Stomach (tissue), 9 donors: ENCODE results near the gene MGAT5. TPM values are rescaled to one million over a fixed set of nuclear protein-coding genes. Genes with fewer than 3 reads are reported as not detected.

Source experiments
- DNase-seq, 2 donors: peaks; one replicate each; pipeline versions ENCODE4 v3.0.0 to v3.0.0-alpha.2; 2013 to 2019
- H3K27ac ChIP-seq, 5 donors: fragments of 200-600 bp in 4 of 5; sonication (generic) in 4 of 5; one replicate each; pipeline ENCODE4 v1.5.1; 2013 to 2019; ENCODE audit warnings: mild to moderate bottlenecking in 1 of 5, moderate library complexity in 1 of 5
- H3K27me3 ChIP-seq, 3 donors: fragments of 200-600 bp; sonication (generic); one replicate each; pipeline ENCODE4 v1.5.1; 2017 to 2019; ENCODE audit warnings: mixed run types in 1 of 3
- H3K36me3 ChIP-seq, 4 donors: fragments of 200-600 bp; sonication (generic); 1 replicate in 3 of 4; 2 replicates in 1 of 4; pipeline ENCODE4 v1.5.1; 2016 to 2019
- H3K4me1 ChIP-seq, 4 donors: fragments of 200-600 bp; sonication (generic); one replicate each; pipeline ENCODE4 v1.5.1; 2016 to 2019
- H3K4me3 ChIP-seq, 4 donors: fragments of 200-600 bp; sonication (generic) in 3 of 4; one replicate each; pipeline ENCODE4 v1.5.1; 2016 to 2019; ENCODE audit warnings: mild to moderate bottlenecking in 1 of 4
- H3K9me3 ChIP-seq, 4 donors: fragments of 200-600 bp; sonication (generic); one replicate each; pipeline ENCODE4 v1.5.1; 2016 to 2019
- EP300 ChIP-seq: sonication (generic); formaldehyde crosslinking; IDR thresholded peaks from one replicate; pipeline ENCODE4 v1.6.1; 2017; ENCODE audit warnings: antibody characterized with exemption
- POLR2A ChIP-seq, 4 donors: fragments of 450-650 bp; IDR thresholded peaks; one replicate each; pipeline ENCODE4 v1.6.1; 2016; ENCODE audit warnings: antibody characterized with exemption in 4 of 4, control low read depth in 2 of 4, mild to moderate bottlenecking in 1 of 4, moderate library complexity in 1 of 4
- POLR2AphosphoS5 ChIP-seq, 3 donors: sonication (generic); formaldehyde crosslinking; IDR thresholded peaks; one replicate each; pipeline ENCODE4 v1.6.1; 2016; ENCODE audit warnings: antibody characterized with exemption in 3 of 3
- WGBS, 5 donors: extraction: QIAGEN DNeasy Blood & Tissue Kit in 3 of 5; methylation state at CpG; one replicate each; pipeline versions ENCODE4 v1.1.5 to v1.1.7; 2013 to 2018; 5-methylcytosine and 5-hydroxymethylcytosine counted together
- intact Hi-C: fragments of 100-400 bp; cut with DNase I; formaldehyde crosslinking; loops from one replicate; pipeline ENCODE4 v1.15.1; 2023; ENCODE audit warnings: low total_unique reads
- polyA plus RNA-seq, 3 donors: library from polyadenylated mRNA; stranded (reverse); fragments of 200-250 nt; gene quantifications; one replicate each; pipeline ENCODE4 v1.2.3, GENCODE V29; 2013
- total RNA-seq, 5 donors: library from RNA; depleted of rRNA; stranded (reverse); fragments of >200 nt; gene quantifications; one replicate each; pipeline versions ENCODE4 v1.1.0 to v1.2.3, GENCODE V29; 2014 to 2016
- TF ChIP-seq, protein P1 (sequence below), 7 experiments: fragments of 450-650 bp in 4 of 7; fragments of 200-600 bp in 3 of 7; sonication (generic) in 3 of 7; IDR thresholded peaks; one replicate each; pipeline ENCODE4 v1.5.1; 2016 to 2019; ENCODE audit warnings: antibody characterized with exemption in 7 of 7, control low read depth in 2 of 7, mild to moderate bottlenecking in 1 of 7
- donor health status: healthy with polysubstance abuse.
- donor health status: Bipolar disorder and iron deficiency.
- donor health status: healthy.

The MGAT5 gene
- total and polyA plus RNA-seq, 8 donors: 3.9 to 125 (median 46.0) TPM

GRCh38 chr2:134232868-134233727 is 20.8 kb upstream of the MGAT5 start:
- WGBS, 5 donors: 57 to 77% (median 63%) methylated on average over 2 of the region's 2 CpGs
- H3K9me3 ChIP-seq: peaks cover 0 to 7% (median 3%) of the 10 kb centered on the region in 4 donors
- H3K36me3 ChIP-seq: no peaks in the 10 kb centered on the region
- H3K27ac ChIP-seq: peak overlapping the region; percentile 61 to 83 (median 69)
- H3K4me1 ChIP-seq: peaks cover 32 to 67% (median 44%) of the 10 kb centered on the region in 4 donors
- DNase-seq: peak in 1 of 2 donors; percentile 23
- H3K27me3 ChIP-seq: no peaks in the 10 kb centered on the region
- TF ChIP-seq, protein P1, sequence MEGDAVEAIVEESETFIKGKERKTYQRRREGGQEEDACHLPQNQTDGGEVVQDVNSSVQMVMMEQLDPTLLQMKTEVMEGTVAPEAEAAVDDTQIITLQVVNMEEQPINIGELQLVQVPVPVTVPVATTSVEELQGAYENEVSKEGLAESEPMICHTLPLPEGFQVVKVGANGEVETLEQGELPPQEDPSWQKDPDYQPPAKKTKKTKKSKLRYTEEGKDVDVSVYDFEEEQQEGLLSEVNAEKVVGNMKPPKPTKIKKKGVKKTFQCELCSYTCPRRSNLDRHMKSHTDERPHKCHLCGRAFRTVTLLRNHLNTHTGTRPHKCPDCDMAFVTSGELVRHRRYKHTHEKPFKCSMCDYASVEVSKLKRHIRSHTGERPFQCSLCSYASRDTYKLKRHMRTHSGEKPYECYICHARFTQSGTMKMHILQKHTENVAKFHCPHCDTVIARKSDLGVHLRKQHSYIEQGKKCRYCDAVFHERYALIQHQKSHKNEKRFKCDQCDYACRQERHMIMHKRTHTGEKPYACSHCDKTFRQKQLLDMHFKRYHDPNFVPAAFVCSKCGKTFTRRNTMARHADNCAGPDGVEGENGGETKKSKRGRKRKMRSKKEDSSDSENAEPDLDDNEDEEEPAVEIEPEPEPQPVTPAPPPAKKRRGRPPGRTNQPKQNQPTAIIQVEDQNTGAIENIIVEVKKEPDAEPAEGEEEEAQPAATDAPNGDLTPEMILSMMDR (IDR thresholded peaks at IDR 0.05): peak in 1 of 7 experiments; percentile 5
- no peak for TF ChIP-seq EP300
- no peak for TF ChIP-seq POLR2AphosphoS5 (IDR thresholded peaks at IDR 0.05)
- no peak for TF ChIP-seq POLR2A (IDR thresholded peaks at IDR 0.05)
- no peak overlapping the region for H3K4me3 ChIP-seq
- intact Hi-C loops: no loop called here

DNA sequence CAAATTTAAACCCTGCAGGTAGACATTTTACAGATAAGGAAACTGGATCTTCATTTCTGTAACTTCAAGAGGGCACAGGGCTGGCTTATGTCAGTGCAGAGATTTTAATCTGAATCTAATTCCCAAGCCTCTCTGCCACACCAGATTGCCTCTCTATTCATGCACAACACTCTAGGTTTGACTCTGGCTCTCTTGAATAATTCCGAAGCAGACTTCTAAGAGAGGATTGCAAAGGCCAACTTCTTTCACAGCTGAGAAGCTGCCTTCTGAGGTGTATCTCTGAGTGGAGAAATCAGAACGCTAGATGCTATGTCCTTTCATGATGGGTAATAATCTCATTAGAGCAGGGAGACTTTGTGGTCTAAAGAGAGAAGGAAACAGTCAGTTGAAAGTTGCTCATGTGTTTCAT is 20.1 kb upstream of the MGAT5 start:
- Histone ChIP-seq H3K9me3 (peaks cover 0 to 1% (median 0%) of the 10 kb centered on the region in 4 donors), H3K4me3 (no peak overlapping the region), H3K4me1 (peaks cover 32 to 67% (median 44%) of the 10 kb centered on the region in 4 donors), H3K27ac (peak overlapping the region; percentile 61 to 83 (median 69)), H3K27me3 (no peaks in the 10 kb centered on the region), H3K36me3 (no peaks in the 10 kb centered on the region)
- TF ChIP-seq POLR2A (IDR thresholded peaks at IDR 0.05) (no peak), POLR2AphosphoS5 (IDR thresholded peaks at IDR 0.05) (no peak), EP300 (no peak)
- TF ChIP-seq, protein P1 (IDR thresholded peaks at IDR 0.05): no peak
- intact Hi-C loops: no loop called here
- WGBS, 5 donors: 62 to 73% (median 72%) methylated on average over 2 of the region's 2 CpGs
- no peak for DNase-seq

- TF ChIP-seq, protein P1 (IDR thresholded peaks at IDR 0.05): no peak
- TF ChIP-seq POLR2A (IDR thresholded peaks at IDR 0.05) (no peak), POLR2AphosphoS5 (IDR thresholded peaks at IDR 0.05) (peak in 2 of 3 donors; percentile 55 to 71), EP300 (no peak)
- H3K27me3 ChIP-seq: no peaks in the 10 kb centered on the region
- H3K9me3 ChIP-seq: no peaks in the 10 kb centered on the region
- intact Hi-C loops: no loop called here
- 15 to 70% (median 43%) methylated on average over 1 of the region's 1 CpG for WGBS, 5 donors
- peak; percentile 70 to 76 for DNase-seq
- H3K36me3 ChIP-seq: no peaks in the 10 kb centered on the region
- H3K4me3 ChIP-seq: no peak overlapping the region
- H3K4me1 ChIP-seq: peaks cover 32 to 71% (median 44%) of the 10 kb centered on the region in 4 donors
- peak overlapping the region; percentile 61 to 89 (median 71) for H3K27ac ChIP-seq
These were observed 19.3 kb upstream of the MGAT5 start for GRCh38 chr2:134234535-134234934.

- H3K27me3 ChIP-seq: no peaks in the 10 kb centered on the region
- peak overlapping the region; percentile 18 to 83 (median 66) for H3K27ac ChIP-seq
- H3K36me3 ChIP-seq: no peaks in the 10 kb centered on the region
- no peak overlapping the region for H3K4me3 ChIP-seq
- no peak for TF ChIP-seq POLR2A (IDR thresholded peaks at IDR 0.05)
- TF ChIP-seq, protein P1 (IDR thresholded peaks at IDR 0.05): no peak
- no peak for TF ChIP-seq EP300
- no peak for TF ChIP-seq POLR2AphosphoS5 (IDR thresholded peaks at IDR 0.05)
- H3K4me1 ChIP-seq: peaks cover 32 to 72% (median 44%) of the 10 kb centered on the region in 4 donors
- no peak for DNase-seq
- WGBS, 5 donors: 74 to 80% (median 76%) methylated on average over 4 of the region's 4 CpGs
- no peaks in the 10 kb centered on the region for H3K9me3 ChIP-seq
- intact Hi-C loops: no loop called here
These were observed 18.2 kb upstream of the MGAT5 start for GRCh38 chr2:134235510-134236144.
